ENCODE measurements around the gene LMOD3.

Gene LMOD3

DNA sequence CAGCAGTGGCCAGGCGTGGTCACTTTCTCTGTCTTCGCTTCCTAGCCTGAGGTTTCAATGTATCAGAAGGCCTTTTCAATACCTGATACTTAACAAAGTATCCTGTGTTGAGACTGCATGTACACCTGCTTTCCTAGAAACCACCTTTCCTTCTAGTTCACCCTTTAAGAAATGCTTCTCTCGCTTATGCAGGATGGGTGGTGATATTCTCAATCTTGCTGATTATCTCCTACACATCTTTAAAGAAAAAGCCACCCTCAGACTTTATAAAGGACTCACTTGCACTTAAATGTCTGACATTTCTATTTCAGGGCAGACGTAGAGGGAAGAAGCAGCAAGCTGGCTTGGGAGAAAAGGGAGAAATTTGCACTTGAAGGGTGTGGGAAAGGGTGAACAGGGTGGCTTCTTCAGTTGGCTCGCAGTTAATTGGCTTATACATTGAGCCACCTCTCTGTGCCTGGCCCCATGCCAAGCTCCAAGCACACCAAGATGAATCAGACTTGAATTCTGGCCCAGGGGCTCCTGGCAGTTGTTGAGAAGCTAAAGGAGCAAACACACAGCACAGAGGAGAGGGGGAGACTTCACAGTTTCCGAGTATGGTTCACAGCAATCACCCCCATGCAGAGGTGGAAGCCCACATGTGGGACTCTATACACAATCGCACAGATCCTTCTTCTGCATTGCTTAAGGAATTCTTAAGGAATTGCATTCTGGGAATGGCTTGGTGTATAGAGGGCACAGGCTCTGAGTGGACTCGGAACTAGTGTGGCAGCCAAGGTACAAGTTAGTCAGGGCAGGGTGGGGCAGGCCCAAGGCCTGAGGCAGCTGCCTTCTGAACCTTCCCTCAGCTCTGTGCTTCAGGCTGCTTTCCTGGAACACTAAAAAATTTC, 36.3 kb downstream of the LMOD3 start:
- TF ChIP-seq, protein P1, sequence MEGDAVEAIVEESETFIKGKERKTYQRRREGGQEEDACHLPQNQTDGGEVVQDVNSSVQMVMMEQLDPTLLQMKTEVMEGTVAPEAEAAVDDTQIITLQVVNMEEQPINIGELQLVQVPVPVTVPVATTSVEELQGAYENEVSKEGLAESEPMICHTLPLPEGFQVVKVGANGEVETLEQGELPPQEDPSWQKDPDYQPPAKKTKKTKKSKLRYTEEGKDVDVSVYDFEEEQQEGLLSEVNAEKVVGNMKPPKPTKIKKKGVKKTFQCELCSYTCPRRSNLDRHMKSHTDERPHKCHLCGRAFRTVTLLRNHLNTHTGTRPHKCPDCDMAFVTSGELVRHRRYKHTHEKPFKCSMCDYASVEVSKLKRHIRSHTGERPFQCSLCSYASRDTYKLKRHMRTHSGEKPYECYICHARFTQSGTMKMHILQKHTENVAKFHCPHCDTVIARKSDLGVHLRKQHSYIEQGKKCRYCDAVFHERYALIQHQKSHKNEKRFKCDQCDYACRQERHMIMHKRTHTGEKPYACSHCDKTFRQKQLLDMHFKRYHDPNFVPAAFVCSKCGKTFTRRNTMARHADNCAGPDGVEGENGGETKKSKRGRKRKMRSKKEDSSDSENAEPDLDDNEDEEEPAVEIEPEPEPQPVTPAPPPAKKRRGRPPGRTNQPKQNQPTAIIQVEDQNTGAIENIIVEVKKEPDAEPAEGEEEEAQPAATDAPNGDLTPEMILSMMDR (conservative IDR thresholded peaks at IDR 0.05), result no peak
- H3K27ac ChIP-seq, result peak overlapping the region; percentile 97

DNA sequence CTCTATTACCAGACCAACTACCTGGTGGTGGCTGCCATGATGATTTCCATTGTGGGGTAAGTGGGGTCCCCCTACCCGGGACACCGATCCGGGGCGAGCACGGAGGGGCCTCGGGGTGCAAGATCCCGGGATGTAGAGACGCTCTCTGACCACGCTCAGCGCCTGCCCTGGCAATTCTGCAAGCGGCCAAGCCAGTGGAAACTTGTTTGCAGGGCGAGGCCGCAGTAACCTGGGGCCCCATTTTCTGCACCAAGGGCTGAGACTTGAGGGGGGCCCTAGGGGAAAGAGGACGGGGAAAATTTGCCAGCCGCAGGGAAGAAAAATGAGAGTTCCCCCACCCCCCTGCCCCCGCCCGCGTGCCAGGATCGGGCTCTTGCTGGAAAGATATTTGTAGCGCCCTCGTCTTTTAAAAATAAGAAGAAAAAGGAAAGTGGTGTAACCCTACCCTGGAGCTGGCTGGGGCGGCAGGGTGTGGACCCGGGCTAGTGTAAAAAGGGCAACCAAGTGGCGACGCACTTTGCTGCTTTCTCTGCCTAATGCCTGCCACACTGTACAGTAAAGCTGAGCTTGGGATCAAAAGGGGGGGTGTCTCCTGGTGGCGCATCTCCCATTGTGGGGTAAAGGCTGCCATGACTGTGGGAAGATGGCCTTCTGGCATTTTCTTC, 37.1 kb downstream of the LMOD3 start:
- peak overlapping the region; percentile 97 for H3K27ac ChIP-seq
- TF ChIP-seq, protein P1 (conservative IDR thresholded peaks at IDR 0.05), result no peak

DNA sequence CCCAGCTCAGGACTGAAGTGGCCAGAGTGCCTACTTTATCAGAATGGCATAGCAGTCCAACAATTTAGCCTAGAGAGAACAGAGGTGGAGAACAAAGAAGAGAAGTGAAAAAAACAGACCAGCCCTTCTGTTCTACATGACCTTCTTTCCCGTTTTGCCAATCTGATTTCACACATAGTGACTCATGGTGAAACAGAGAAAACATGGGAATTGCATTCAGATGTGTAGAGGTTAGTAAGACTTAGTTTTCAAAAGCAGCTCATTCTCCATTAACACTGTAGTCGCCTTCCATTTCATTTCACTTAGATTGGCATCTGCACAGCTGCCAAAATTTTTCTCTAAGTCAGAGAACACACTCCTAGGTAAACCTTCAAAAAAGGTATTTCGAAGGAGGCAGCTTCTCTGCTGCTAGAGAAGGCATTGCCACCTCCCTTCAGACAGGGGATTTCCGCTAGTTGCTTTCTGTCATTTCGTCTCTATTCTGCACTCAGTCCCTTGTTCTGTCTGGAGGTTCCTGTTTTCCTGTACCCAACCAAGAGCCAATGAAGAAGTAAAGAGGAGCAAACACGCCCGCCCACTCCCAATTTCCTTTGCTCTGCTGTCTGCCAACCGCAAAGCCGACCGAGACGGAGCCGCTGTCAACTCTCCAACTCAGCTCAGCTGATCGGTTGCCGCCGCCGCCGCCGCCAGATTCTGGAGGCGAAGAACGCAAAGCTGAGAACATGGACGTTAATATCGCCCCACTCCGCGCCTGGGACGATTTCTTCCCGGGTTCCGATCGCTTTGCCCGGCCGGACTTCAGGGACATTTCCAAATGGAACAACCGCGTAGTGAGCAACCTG, 37.8 kb downstream of the LMOD3 start, which contains the start of gene ARL6IP5:
Gene ARL6IP5 (plus strand): TSS at position 612 of the 842 bp plus-strand sequence. CDS start 111 bp downstream, at position 723.
- TF ChIP-seq, protein P1 (conservative IDR thresholded peaks at IDR 0.05), result no peak
- H3K27ac ChIP-seq, result peak within 1 kb of the TSS; percentile 97

DNA sequence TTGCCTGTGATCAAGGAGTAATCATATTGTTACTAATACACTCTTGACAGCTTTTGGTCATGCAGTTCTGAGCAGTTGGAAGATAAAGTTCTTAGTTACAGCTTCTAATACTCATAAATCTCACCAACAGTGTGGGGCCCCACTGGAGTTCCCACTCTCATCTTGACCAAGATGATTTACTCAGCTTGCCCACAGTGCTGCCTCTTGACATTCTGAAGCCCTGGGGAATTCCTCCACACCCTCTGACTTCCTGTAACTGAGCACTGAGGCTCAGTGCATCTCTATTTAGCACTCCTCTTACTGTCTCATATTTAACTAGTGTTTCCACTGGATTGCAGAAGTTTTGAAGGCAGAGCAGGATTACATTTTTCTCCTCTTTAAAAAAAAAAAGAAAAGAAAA, 39.6 kb downstream of the LMOD3 start:
- TF ChIP-seq, protein P1 (conservative IDR thresholded peaks at IDR 0.05), result no peak
- no peak overlapping the region for H3K27ac ChIP-seq

DNA sequence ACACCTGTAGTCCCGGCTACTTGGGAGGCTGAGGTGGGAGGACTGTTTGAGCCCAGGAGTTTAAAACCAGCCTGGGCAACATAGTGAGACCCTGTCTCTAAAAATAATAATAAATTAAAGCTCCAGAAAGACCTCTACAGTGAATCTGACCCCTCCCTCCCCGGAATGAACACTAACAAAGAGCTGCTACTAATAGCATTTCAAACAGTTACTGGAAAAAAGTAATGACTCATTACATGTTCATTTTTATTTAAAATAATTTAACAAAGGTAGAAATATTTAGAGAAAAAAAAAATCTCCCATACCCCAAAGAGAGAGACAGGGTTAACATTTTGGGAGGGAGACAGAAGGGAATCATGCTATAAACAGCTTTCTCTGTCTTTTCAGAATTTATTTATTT, 40.0 kb downstream of the LMOD3 start:
- TF ChIP-seq, protein P1 (conservative IDR thresholded peaks at IDR 0.05), result no peak
- H3K27ac ChIP-seq, result no peak overlapping the region

DNA sequence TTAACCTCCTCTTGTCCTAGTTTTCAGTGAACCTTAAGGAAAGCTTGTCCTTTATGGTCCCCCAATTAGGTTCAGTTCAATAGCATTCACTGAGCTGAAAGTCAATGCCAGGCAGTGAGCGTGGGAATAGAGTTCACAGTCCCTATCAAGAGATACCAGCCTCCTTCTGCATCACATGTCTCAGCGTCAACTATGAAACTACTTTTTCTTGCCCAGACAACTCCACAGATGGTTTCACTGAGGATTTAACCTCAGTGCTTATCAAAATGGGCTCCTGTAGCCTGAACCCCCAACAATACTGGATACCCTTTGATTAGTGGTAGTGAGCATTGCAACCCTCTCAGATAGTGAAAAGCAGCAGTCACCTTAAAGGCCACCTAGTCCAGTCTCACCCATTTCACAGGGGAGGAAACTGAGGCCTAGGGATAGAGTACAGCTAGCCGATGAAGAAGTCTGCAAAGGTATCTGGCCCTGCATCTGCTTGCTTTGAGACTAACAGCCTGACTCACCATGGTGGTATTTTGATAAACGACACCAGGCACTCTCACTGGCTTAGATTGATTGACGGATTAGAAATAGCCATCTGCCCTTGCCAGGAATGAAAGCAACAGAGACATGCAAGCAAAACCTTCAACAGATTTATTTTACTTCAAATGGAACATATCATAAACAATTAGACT, 40.7 kb downstream of the LMOD3 start:
- H3K27ac ChIP-seq, result no peak overlapping the region
- TF ChIP-seq, protein P1 (conservative IDR thresholded peaks at IDR 0.05), result no peak

Measured in VCaP (cell line).